ENCODE measurements around the gene TSHR. TPM values are rescaled to one million over a fixed set of nuclear protein-coding genes. Genes with fewer than 3 reads are reported as not detected.
"Not testable (repeated sequence)": the region's sequence is repeated elsewhere in the genome, so short reads cannot be mapped to it uniquely, and the experiment has no call there.

TSHR gene
- total RNA-seq, 4 donors from 2014 or later: not detected

- no peaks in the 10 kb centered on the region for H3K9me3 ChIP-seq
- H3K4me1 ChIP-seq: no peaks in the 10 kb centered on the region
- no peak for TF ChIP-seq CTCF (IDR thresholded peaks at IDR 0.05)
- H3K27ac ChIP-seq: no peak overlapping the region
- no peaks in the 10 kb centered on the region for H3K27me3 ChIP-seq
- no peaks in the 10 kb centered on the region for H3K36me3 ChIP-seq
- DNase-seq: no peak
- no peak overlapping the region for H3K4me3 ChIP-seq
Measured at GRCh38 chr14:81102217-81102616, 146.8 kb downstream of the TSHR start.

GRCh38 chr14:81103443-81103842, 148.0 kb downstream of the TSHR start:
- no peaks in the 10 kb centered on the region for H3K9me3 ChIP-seq
- no peaks in the 10 kb centered on the region for H3K27me3 ChIP-seq
- no peaks in the 10 kb centered on the region for H3K4me1 ChIP-seq
- no peak for TF ChIP-seq CTCF (IDR thresholded peaks at IDR 0.05)
- no peak overlapping the region for H3K27ac ChIP-seq
- H3K36me3 ChIP-seq: no peaks in the 10 kb centered on the region
- DNase-seq: no peak
- no peak overlapping the region for H3K4me3 ChIP-seq

- Histone ChIP-seq H3K4me1 (no peaks in the 10 kb centered on the region), H3K9me3 (no peaks in the 10 kb centered on the region), H3K4me3 (no peak overlapping the region), H3K27ac (no peak overlapping the region), H3K36me3 (no peaks in the 10 kb centered on the region), H3K27me3 (no peaks in the 10 kb centered on the region)
- TF ChIP-seq CTCF (IDR thresholded peaks at IDR 0.05) (no peak), POLR2A (IDR thresholded peaks at IDR 0.05) (no peak)
- DNase-seq: no peak
Measured at GRCh38 chr14:81105378-81105777, 150.0 kb downstream of the TSHR start.

- Histone ChIP-seq H3K27ac (no peak overlapping the region), H3K9me3 (no peaks in the 10 kb centered on the region), H3K4me1 (no peaks in the 10 kb centered on the region), H3K36me3 (no peaks in the 10 kb centered on the region), H3K4me3 (no peak overlapping the region), H3K27me3 (no peaks in the 10 kb centered on the region)
- TF ChIP-seq CTCF (IDR thresholded peaks at IDR 0.05): no peak
- TF ChIP-seq POLR2A (IDR thresholded peaks at IDR 0.05): no peak
- no peak for DNase-seq
Measured at GRCh38 chr14:81105961-81106360, 150.5 kb downstream of the TSHR start.

GRCh38 chr14:81110186-81110585, 154.8 kb downstream of the TSHR start:
- H3K27ac ChIP-seq: no peak overlapping the region
- no peaks in the 10 kb centered on the region for H3K4me1 ChIP-seq
- no peaks in the 10 kb centered on the region for H3K36me3 ChIP-seq
- TF ChIP-seq CTCF (IDR thresholded peaks at IDR 0.05): no peak
- TF ChIP-seq POLR2A (IDR thresholded peaks at IDR 0.05): no peak
- DNase-seq: no peak
- H3K27me3 ChIP-seq: no peaks in the 10 kb centered on the region
- H3K9me3 ChIP-seq: no peaks in the 10 kb centered on the region
- no peak overlapping the region for H3K4me3 ChIP-seq

GRCh38 chr14:81113176-81113575, 157.8 kb downstream of the TSHR start:
- no peaks in the 10 kb centered on the region for H3K36me3 ChIP-seq
- H3K27ac ChIP-seq: no peak overlapping the region
- no peaks in the 10 kb centered on the region for H3K4me1 ChIP-seq
- no peaks in the 10 kb centered on the region for H3K27me3 ChIP-seq
- DNase-seq: no peak
- TF ChIP-seq CTCF (IDR thresholded peaks at IDR 0.05) (no peak), POLR2A (IDR thresholded peaks at IDR 0.05) (no peak)
- no peaks in the 10 kb centered on the region for H3K9me3 ChIP-seq
- no peak overlapping the region for H3K4me3 ChIP-seq

- H3K9me3 ChIP-seq, H3K27me3 ChIP-seq, H3K27ac ChIP-seq, H3K36me3 ChIP-seq, DNase-seq, H3K4me3 ChIP-seq, H3K4me1 ChIP-seq: not testable (repeated sequence)
Measured at GRCh38 chr14:81113945-81114820, 158.8 kb downstream of the TSHR start.

Data from Peyer's patch (tissue), 4 donors.